HEK293 (cell line): Measurements from ENCODE around the gene NCCRP1.

Source experiments
- CTCF ChIA-PET: fragments of 350-600 bp; formaldehyde crosslinking; extraction: SDS; loops from one replicate; lab custom pipeline; 2021; ENCODE audit warnings: antibody characterized with exemption; lab: Yijun Ruan, JAX
- POLR2A ChIA-PET: fragments of 300-600 bp; formaldehyde crosslinking; extraction: SDS; loops from one replicate; lab custom pipeline; 2020; ENCODE audit warnings: antibody characterized with exemption, inconsistent platforms; lab: Yijun Ruan, JAX
- H3K27ac ChIP-seq: fragments of 200-500 bp; sonication (Bioruptor generic); 2 replicates; pipeline ENCODE4 v1.5.1; 2014; ENCODE audit warnings: low read depth, low read length, control low read depth, inconsistent platforms; ENCODE audit errors: extremely low read depth
- H3K36me3 ChIP-seq, 2 experiments: fragments of 200-500 bp in 1 of 2; sonication (Bioruptor generic) in 1 of 2; 1 replicate in 1 of 2; 2 replicates in 1 of 2; pipeline ENCODE4 v1.5.1; 2014 to 2017; ENCODE audit warnings: inconsistent platforms in 2 of 2, low read length in 2 of 2; ENCODE audit not compliant: control insufficient read depth in 2 of 2, insufficient read depth in 1 of 2
- H3K4me1 ChIP-seq: fragments of 200-500 bp; sonication (Bioruptor generic); 2 replicates; pipeline ENCODE4 v1.5.1; 2014; ENCODE audit warnings: mild to moderate bottlenecking, low read length, inconsistent platforms; ENCODE audit not compliant: control insufficient read depth, insufficient read depth
- H3K4me3 ChIP-seq: 2 replicates; pipeline ENCODE4 v1.5.1; 2011; ENCODE audit warnings: low read depth, mild to moderate bottlenecking, control low read depth, low read length, moderate library complexity
- H3K9me3 ChIP-seq: fragments of 200-500 bp; sonication (Bioruptor generic); 2 replicates; pipeline ENCODE4 v1.5.1; 2014; ENCODE audit warnings: low read depth, low read length, inconsistent platforms; ENCODE audit not compliant: control insufficient read depth, insufficient read depth
- EGR2 ChIP-seq: fragments of 450-650 bp; formaldehyde crosslinking; IDR thresholded peaks from 2 replicates; pipeline ENCODE4 v1.5.1; 2016; ENCODE audit warnings: low read depth, missing biosample characterization, missing genetic modification characterization
- INSM2 ChIP-seq: fragments of 450-650 bp; formaldehyde crosslinking; IDR thresholded peaks from 2 replicates; pipeline ENCODE4 v1.5.1; 2016; ENCODE audit warnings: missing biosample characterization, missing genetic modification characterization
- ZBTB44 ChIP-seq: fragments of 450-650 bp; IDR thresholded peaks from 2 replicates; pipeline ENCODE4 v1.5.1; 2018; ENCODE audit warnings: missing biosample characterization, mild to moderate bottlenecking, missing genetic modification characterization
- ZBTB49 ChIP-seq: fragments of 450-650 bp; formaldehyde crosslinking; IDR thresholded peaks from 2 replicates; pipeline ENCODE4 v1.5.1; 2016; ENCODE audit warnings: missing biosample characterization, missing genetic modification characterization, low read depth
- ZFHX2 ChIP-seq: fragments of 450-650 bp; formaldehyde crosslinking; conservative IDR thresholded peaks from 2 replicates; pipeline ENCODE4 v1.5.1; 2016; ENCODE audit warnings: missing biosample characterization, missing genetic modification characterization
- ZFP41 ChIP-seq: fragments of 450-650 bp; formaldehyde crosslinking; IDR thresholded peaks from 2 replicates; pipeline ENCODE4 v1.5.1; 2016; ENCODE audit warnings: missing biosample characterization, missing genetic modification characterization, borderline replicate concordance
- ZNF148 ChIP-seq: fragments of 450-650 bp; formaldehyde crosslinking; IDR thresholded peaks from 2 replicates; pipeline ENCODE4 v1.5.0; 2017; ENCODE audit warnings: missing biosample characterization, missing genetic modification characterization, borderline replicate concordance

NCCRP1 gene

GRCh38 chr19:39150807-39151600, 45.8 kb upstream of the NCCRP1 start:
- Histone ChIP-seq H3K4me1 (peaks cover 13% of the 10 kb centered on the region), H3K9me3 (peaks cover 7% of the 10 kb centered on the region)

More at GRCh38 chr19:39150807-39151600, 45.8 kb upstream of the NCCRP1 start:
- ChIA-PET CTCF (interaction anchor here (0.8 to 1.4 kb wide), 2 partner anchors 28 to 36 kb away, joined by 3 to 6 read pairs; no protein-coding TSS in a partner anchor), POLR2A (no interaction called here)
- peaks cover 6 to 20% of the 10 kb centered on the region in 2 experiments; a peak in 2 of 3 replicates for H3K36me3 ChIP-seq
- TF ChIP-seq EGR2 (tag by site-specific recombination) (peak; percentile 99), ZNF148 (tag by site-specific recombination) (no peak), ZFHX2 (tag by site-specific recombination) (peak; percentile 97), ZFP41 (tag by site-specific recombination) (no peak), ZBTB44 (tag by site-specific recombination) (no peak), ZBTB49 (no peak), INSM2 (no peak)
- no peak overlapping the region for H3K27ac ChIP-seq
- no peak overlapping the region for H3K4me3 ChIP-seq
